ENCODE results near the gene CRMP1.

- TF ChIP-seq SIN3A (IDR thresholded peaks at IDR 0.05; ENCODE audit: borderline replicate concordance, insufficient read depth, low read length) = no peak
- no peak for TF ChIP-seq POLR2AphosphoS5 (IDR thresholded peaks at IDR 0.05; ENCODE audit: low read depth, low read length)
These were observed 105.6 kb downstream of the CRMP1 start for GRCh38 chr4:5787311-5787710.
